ENCODE data around the gene DDX49.
A peak's percentile ranks its signal among the peaks of the same experiment; 100 is the strongest.

DDX49 gene
- long read RNA-seq, donor 1, transcript DDX49-201 (13 exons, 1,830 nt): major isoform, 22 of 30 reads
- long read RNA-seq, donor 1, partial matches to known transcripts: 6 of 30 reads
- long read RNA-seq, donor 1, other reads (novel, unspliced or antisense): 0 of 30 reads
- long read RNA-seq, donor 2, transcript DDX49-201 (13 exons, 1,830 nt): major isoform, 6 of 16 reads
- long read RNA-seq, donor 2, partial matches to known transcripts: 6 of 16 reads
- long read RNA-seq, donor 2, other reads (novel, unspliced or antisense): 0 of 16 reads
- long read RNA-seq, donor 3: 0 reads
- long read RNA-seq, donor 4, transcript DDX49-201 (13 exons, 1,830 nt): major isoform, 9 of 14 reads
- long read RNA-seq, donor 4, partial matches to known transcripts: 0 of 14 reads
- long read RNA-seq, donor 4, other reads (novel, unspliced or antisense): 0 of 14 reads
- long read RNA-seq, donor 5, transcript DDX49-201 (13 exons, 1,830 nt): major isoform, 12 of 23 reads
- long read RNA-seq, donor 5, partial matches to known transcripts: 8 of 23 reads
- long read RNA-seq, donor 5, other reads (novel, unspliced or antisense): 0 of 23 reads
- long read RNA-seq, donor 6, transcript DDX49-201 (13 exons, 1,830 nt): major isoform, 9 of 24 reads
- long read RNA-seq, donor 6, partial matches to known transcripts: 7 of 24 reads
- long read RNA-seq, donor 6, other reads (novel, unspliced or antisense): 0 of 24 reads
- long read RNA-seq, donor 7: 0 reads
- long read RNA-seq, donor 8, transcript DDX49-201 (13 exons, 1,830 nt): major isoform, 9 of 11 reads
- long read RNA-seq, donor 8, partial matches to known transcripts: 0 of 11 reads
- long read RNA-seq, donor 8, other reads (novel, unspliced or antisense): 0 of 11 reads

GRCh38 chr19:18919086-18919899 is at the start of gene DDX49, which contains the start of gene COPE:
DDX49 (plus strand) TSS chr19:18919715; CDS start chr19:18919742, 27 bp downstream.
COPE (minus strand) TSS chr19:18919387; CDS start chr19:18919348, 39 bp downstream.
- DNase-seq: peak; percentile 94

- DNase-seq: no peak
These were observed 49.6 kb upstream of the DDX49 start for GRCh38 chr19:18869781-18870530.

- no peak for DNase-seq
These were observed 48.9 kb upstream of the DDX49 start for GRCh38 chr19:18870531-18871172.

- no peak for DNase-seq
These were observed 48.0 kb upstream of the DDX49 start for GRCh38 chr19:18871543-18871942.

GRCh38 chr19:18875726-18876125 is 43.8 kb upstream of the DDX49 start:
- no peak for DNase-seq

DNA sequence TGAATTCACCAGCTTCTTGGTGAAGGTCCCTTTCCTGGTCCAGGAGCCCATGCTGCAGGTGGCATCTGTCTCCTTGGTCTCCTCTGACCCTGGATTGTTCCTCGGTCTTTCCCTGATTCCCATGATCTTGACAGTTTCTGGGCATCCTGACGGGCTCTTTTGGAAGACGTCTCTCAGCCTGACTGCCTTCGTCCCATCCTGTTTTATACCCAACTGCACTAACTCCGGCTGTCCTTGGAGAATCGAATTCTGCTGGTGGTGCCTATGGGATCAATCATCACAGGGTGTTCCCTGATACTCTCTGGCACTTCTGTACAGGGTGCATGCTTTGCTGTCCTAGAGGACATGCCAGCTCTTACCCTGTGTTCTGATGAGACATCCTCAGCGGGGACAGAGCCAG is 42.6 kb upstream of the DDX49 start:
- no peak for DNase-seq

DNA sequence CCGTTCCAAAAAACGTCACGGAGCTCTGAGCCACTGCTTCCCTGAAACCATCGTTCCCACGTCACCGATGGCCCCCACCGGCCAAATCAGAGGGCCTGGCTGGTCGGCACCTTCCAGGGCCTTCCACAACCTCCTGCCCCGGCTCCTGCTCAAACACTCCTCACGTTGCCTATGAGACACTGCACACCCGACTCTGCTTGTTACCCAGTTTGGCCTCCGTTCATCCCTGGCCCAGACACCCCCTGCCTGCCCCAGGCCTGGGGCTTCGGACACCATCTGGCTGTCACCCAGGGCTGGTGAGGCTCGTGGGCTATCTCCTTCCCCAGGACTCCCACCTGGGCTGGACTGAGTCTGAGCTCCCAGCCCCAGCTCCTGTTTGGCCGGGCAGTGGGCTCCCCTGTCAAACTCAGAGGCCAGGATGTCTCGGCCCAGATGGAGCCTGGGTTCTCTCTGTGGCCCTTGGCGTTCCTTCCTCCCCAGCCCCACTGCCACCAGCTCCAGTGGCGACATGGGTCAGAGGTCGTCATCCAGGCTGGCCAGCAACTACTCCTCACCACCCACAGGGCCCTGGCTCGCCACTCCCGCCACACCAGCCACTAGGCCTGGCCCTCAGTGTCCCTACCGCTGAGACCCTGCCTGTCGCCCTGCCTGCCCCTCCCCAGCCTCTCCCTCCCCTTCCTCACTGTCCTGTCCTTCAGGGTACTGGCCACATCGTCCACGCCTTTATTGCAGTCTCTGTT is 41.3 kb upstream of the DDX49 start:
- no peak for DNase-seq

DNA sequence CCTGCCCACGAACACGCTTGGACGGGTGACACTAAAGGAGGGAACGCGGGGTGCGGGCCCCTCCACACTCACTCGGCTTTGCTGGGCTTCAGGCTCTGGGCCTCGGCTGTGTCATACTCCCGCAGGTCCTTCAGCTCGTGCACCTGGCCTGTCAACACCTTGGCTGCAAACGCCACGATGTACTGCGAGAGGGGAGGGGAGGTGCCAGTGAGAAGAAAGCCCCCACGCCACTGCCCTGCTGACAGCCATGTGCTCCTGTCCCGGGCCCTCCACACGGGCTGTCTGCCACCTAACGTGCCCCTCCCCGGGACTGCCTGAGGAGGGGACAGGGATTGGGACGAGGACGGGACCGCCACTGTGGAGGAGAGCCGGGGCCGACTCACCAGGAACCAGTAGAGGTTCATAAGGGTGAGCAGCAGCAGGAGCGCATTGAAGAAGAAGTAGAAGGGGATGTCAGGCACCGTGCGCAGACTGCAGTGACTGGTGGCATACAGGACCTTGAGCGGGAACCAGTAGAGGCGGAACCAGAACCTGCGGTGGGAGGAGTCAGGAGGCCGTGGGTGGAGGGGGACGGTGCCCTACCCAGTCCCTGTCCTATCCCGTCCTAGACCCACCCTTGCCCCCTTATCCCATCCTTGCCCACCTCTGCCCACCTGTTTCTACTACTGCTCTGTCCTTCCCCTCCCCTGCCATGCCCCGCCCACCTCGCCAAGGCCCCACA is 40.5 kb upstream of the DDX49 start:
- DNase-seq: no peak

- DNase-seq: no peak
These were observed 39.7 kb upstream of the DDX49 start for GRCh38 chr19:18879579-18880373.

GRCh38 chr19:18881491-18881890 is 38.0 kb upstream of the DDX49 start:
- DNase-seq: no peak

GRCh38 chr19:18883526-18884304 is 35.8 kb upstream of the DDX49 start:
- no peak for DNase-seq

- no peak for DNase-seq
These were observed 32.5 kb upstream of the DDX49 start for GRCh38 chr19:18886972-18887371.

- DNase-seq: no peak
These were observed 29.4 kb upstream of the DDX49 start for GRCh38 chr19:18889949-18890745.

- DNase-seq: no peak
These were observed 25.8 kb upstream of the DDX49 start for GRCh38 chr19:18893587-18894253.

- DNase-seq: no peak
These were observed 25.1 kb upstream of the DDX49 start for GRCh38 chr19:18894254-18895037.

Measured in right kidney (tissue), 9 donors.